Thymus (tissue), 11 donors: ENCODE data around the gene GALC. TPM values are rescaled to one million over a fixed set of nuclear protein-coding genes. Genes with fewer than 3 reads are reported as not detected.
A peak's percentile ranks its signal among the peaks of the same experiment; 100 is the strongest.

Experiments
- DNase-seq, 9 donors: peaks; one replicate each; pipeline ENCODE4 v3.0.0-alpha.2; 2013; ENCODE audit warnings: low spot score in 9 of 9, low read depth in 6 of 9, missing footprints in 1 of 9
- H3K27ac ChIP-seq, 2 donors: one replicate each; pipeline ENCODE4 v1.5.1; 2013; ENCODE audit warnings: control low read depth in 1 of 2, low read depth in 1 of 2, low read length in 1 of 2, mild to moderate bottlenecking in 1 of 2, moderate library complexity in 1 of 2
- H3K27me3 ChIP-seq, 2 donors: one replicate each; pipeline ENCODE4 v1.5.1; 2013; ENCODE audit warnings: low read length in 1 of 2; ENCODE audit not compliant: control insufficient read depth in 2 of 2, insufficient read depth in 1 of 2
- H3K36me3 ChIP-seq, 2 donors: one replicate each; pipeline ENCODE4 v1.5.1; 2013; ENCODE audit warnings: low read length in 1 of 2, mild to moderate bottlenecking in 1 of 2, moderate library complexity in 1 of 2; ENCODE audit not compliant: control insufficient read depth in 2 of 2, insufficient read depth in 2 of 2
- H3K4me1 ChIP-seq, 2 donors: one replicate each; pipeline ENCODE4 v1.5.1; 2013; ENCODE audit warnings: low read length in 2 of 2; ENCODE audit not compliant: control insufficient read depth in 2 of 2, insufficient read depth in 2 of 2
- H3K4me3 ChIP-seq, 2 donors: one replicate each; pipeline ENCODE4 v1.5.1; 2013; ENCODE audit warnings: low read length in 2 of 2, control low read depth in 1 of 2, mild to moderate bottlenecking in 1 of 2
- H3K9me3 ChIP-seq, 2 donors: one replicate each; pipeline ENCODE4 v1.5.1; 2013; ENCODE audit warnings: low read length in 1 of 2, mild to moderate bottlenecking in 1 of 2; ENCODE audit not compliant: control insufficient read depth in 2 of 2, insufficient read depth in 1 of 2
- WGBS: extraction: QIAGEN DNeasy Blood & Tissue Kit; methylation state at CpG from one replicate; pipeline ENCODE4 v1.1.7; 2013; 5-methylcytosine and 5-hydroxymethylcytosine counted together
- polyA plus RNA-seq: library from polyadenylated mRNA; stranded (reverse); fragments of 200-250 nt; gene quantifications from one replicate; pipeline ENCODE4 v1.2.3, GENCODE V29; 2013
- total RNA-seq: library from RNA; stranded (reverse); fragments of 120-200 nt; gene quantifications from one replicate; pipeline ENCODE4 v1.2.4, GENCODE V29; 2013
- donor health status: healthy.

Gene GALC
- total and polyA plus RNA-seq, 2 donors, result 12.5 to 14.4 TPM

DNA sequence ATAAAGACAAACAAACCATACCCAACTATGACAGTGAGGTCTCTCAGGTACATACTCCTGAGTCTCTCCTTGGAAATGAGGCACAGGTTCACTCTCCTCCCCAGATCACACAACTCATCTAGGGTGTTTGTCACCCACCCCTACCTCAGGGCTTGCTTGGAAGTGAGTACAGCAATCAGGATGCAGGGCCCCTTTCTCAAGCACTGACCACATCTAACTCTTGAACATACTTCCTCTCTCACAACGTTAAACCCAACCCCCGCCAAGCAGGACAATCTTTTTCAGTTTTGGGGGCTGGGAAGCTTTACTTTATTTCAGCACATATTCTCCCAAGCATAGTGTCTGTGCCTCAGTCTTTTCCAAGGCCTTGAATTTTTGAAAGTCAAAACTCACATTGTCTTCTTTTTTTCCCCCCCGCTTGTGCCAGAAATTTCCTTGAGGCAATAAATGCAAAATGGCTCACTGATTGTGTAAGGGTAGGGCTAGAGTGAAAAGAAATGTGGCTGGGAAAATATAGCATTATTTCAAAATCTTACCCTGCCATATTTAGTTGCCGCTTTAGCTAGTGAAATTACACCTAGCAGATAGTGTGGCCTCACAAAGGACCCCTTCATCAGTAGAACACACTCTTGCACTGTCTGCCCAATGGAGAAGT lies 9.6 kb upstream of the GALC start:
- H3K4me3 ChIP-seq, result no peak overlapping the region
- peak in 2 of 9 donors; percentile 43 to 64 for DNase-seq
- H3K27me3 ChIP-seq, result no peaks in the 10 kb centered on the region
- H3K4me1 ChIP-seq, result peaks cover 15 to 29% of the 10 kb centered on the region in 2 donors
- H3K36me3 ChIP-seq, result no peaks in the 10 kb centered on the region
- 56% methylated on average over 4 of the region's 4 CpGs for WGBS
- peak overlapping the region; percentile 46 to 63 for H3K27ac ChIP-seq
- peaks cover 0 to 2% of the 10 kb centered on the region in 2 donors for H3K9me3 ChIP-seq

DNA sequence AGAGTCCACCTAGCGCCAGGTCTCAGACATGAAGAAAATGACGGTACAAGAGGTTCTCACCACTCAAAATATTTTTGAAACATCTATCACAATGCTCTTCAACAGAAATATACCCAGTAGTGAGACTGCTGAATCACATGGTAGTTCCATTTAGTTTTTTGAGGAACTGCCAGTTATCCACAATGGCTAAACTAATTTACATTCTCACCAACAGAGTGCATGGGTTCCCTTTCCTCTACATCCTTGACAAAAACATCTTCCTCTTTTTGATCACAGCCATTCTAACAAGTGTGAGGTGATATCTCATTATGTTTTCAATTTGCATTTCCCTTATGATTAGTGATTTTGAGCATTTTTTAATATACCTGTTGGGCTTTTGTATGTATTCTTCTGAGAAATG lies 6.3 kb upstream of the GALC start:
- 93% methylated on average over 2 of the region's 2 CpGs for WGBS
- Histone ChIP-seq H3K27ac (peak overlapping the region in 1 of 2 donors; percentile 24), H3K9me3 (peaks cover 0 to 2% of the 10 kb centered on the region in 2 donors), H3K4me3 (no peak overlapping the region), H3K4me1 (peaks cover 11 to 34% of the 10 kb centered on the region in 2 donors), H3K36me3 (no peaks in the 10 kb centered on the region), H3K27me3 (no peaks in the 10 kb centered on the region)
- no peak for DNase-seq

- Histone ChIP-seq H3K36me3 (no peaks in the 10 kb centered on the region), H3K4me3 (no peak overlapping the region), H3K4me1 (peaks cover 12 to 37% of the 10 kb centered on the region in 2 donors), H3K27ac (no peak overlapping the region), H3K9me3 (peaks cover 0 to 2% of the 10 kb centered on the region in 2 donors), H3K27me3 (no peaks in the 10 kb centered on the region)
- DNase-seq, result no peak
Measured at GRCh38 chr14:87998482-87998881, 5.5 kb upstream of the GALC start.

DNA sequence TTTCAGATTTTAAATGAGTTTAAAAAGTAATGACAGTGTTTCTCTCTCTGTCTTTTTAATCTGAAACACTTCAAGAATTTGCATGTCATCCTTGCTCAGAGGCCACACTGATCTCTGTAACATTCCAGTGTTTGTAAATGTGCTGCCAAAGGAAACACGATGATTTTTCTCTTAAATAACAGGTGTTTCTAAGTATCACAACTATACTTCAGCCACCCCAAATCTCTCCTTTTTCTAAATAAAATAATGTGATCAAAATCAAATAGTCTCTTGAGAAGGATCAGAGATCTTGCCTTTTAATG lies 3.3 kb upstream of the GALC start:
- H3K27me3 ChIP-seq, result no peaks in the 10 kb centered on the region
- no peaks in the 10 kb centered on the region for H3K9me3 ChIP-seq
- no peak for DNase-seq
- no peaks in the 10 kb centered on the region for H3K36me3 ChIP-seq
- H3K4me3 ChIP-seq, result no peak overlapping the region
- H3K4me1 ChIP-seq, result peaks cover 12 to 32% of the 10 kb centered on the region in 2 donors
- 48% methylated on average over 1 of the region's 1 CpG for WGBS
- H3K27ac ChIP-seq, result peak overlapping the region in 1 of 2 donors; percentile 61

- Histone ChIP-seq H3K27me3 (no peaks in the 10 kb centered on the region), H3K4me1 (peaks cover 12 to 32% of the 10 kb centered on the region in 2 donors), H3K9me3 (no peaks in the 10 kb centered on the region), H3K36me3 (no peaks in the 10 kb centered on the region), H3K4me3 (no peak overlapping the region), H3K27ac (peak overlapping the region; percentile 31 to 61)
- DNase-seq, result peak in 1 of 9 donors; percentile 52
- 53% methylated on average over 6 of the region's 6 CpGs for WGBS
Measured at GRCh38 chr14:87995500-87996290, 2.7 kb upstream of the GALC start.

GRCh38 chr14:87994974-87995373 lies 2.0 kb upstream of the GALC start:
- H3K27ac ChIP-seq, result peak overlapping the region; percentile 31 to 61
- peak in 1 of 9 donors; percentile 44 for DNase-seq
- H3K36me3 ChIP-seq, result no peaks in the 10 kb centered on the region
- H3K4me1 ChIP-seq, result peaks cover 12 to 32% of the 10 kb centered on the region in 2 donors
- no peak overlapping the region for H3K4me3 ChIP-seq
- H3K27me3 ChIP-seq, result no peaks in the 10 kb centered on the region
- 94% methylated on average over 6 of the region's 6 CpGs for WGBS
- H3K9me3 ChIP-seq, result no peaks in the 10 kb centered on the region

- no peaks in the 10 kb centered on the region for H3K27me3 ChIP-seq
- WGBS, result 23% methylated on average over 20 of the region's 20 CpGs
- H3K4me1 ChIP-seq, result peaks cover 12 to 32% of the 10 kb centered on the region in 2 donors
- peak overlapping the region; percentile 92 to 98 for H3K27ac ChIP-seq
- DNase-seq, result peak in 2 of 9 donors; percentile 25 to 27
- H3K36me3 ChIP-seq, result no peaks in the 10 kb centered on the region
- peak overlapping the region; percentile 61 to 94 for H3K4me3 ChIP-seq
- no peaks in the 10 kb centered on the region for H3K9me3 ChIP-seq
Measured at GRCh38 chr14:87992346-87992717, 650 bp downstream of the GALC start.

DNA sequence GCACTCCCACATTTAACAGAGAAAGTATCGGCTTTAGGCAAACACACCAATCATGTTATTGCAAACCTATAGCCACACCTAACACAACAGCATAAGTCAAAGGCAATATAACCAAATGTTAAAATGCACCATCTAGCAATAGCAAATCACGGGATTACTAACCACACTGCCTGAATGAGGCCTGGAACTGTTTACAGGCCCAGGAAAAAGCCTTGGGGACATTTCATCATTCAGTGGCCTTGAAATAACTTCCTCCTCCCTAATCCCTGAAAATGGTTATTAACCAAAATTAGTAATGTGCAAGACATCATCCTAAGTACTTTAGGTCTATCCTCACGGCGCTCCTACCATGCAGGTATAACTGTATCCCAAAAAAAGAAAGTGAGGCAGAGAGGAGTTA lies 2.3 kb downstream of the GALC start:
- no peak overlapping the region for H3K27ac ChIP-seq
- H3K36me3 ChIP-seq, result peaks cover 0 to 7% of the 10 kb centered on the region in 2 donors
- DNase-seq, result no peak
- H3K9me3 ChIP-seq, result no peaks in the 10 kb centered on the region
- 96% methylated on average over 4 of the region's 4 CpGs for WGBS
- no peak overlapping the region for H3K4me3 ChIP-seq
- peaks cover 12 to 26% of the 10 kb centered on the region in 2 donors for H3K4me1 ChIP-seq
- no peaks in the 10 kb centered on the region for H3K27me3 ChIP-seq

DNA sequence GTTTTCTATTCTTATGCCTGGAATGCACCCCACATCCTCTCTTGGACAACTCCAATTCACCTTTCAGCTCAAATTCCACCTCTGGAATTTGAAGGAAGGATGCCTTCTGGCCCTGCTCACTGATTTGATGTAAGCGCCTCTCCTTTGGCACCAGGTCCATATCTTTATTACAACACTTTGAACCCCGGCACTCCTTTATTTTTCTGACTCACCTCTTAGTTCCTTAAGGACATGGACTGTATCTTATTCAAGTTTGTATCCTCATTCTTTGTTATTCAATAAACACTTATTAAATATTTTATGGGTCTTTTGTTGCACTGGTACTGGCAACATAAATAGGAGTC lies 3.1 kb downstream of the GALC start:
- H3K4me3 ChIP-seq, result no peak overlapping the region
- DNase-seq, result no peak
- H3K27ac ChIP-seq, result no peak overlapping the region
- H3K36me3 ChIP-seq, result peaks cover 0 to 7% of the 10 kb centered on the region in 2 donors
- 97% methylated on average over 2 of the region's 2 CpGs for WGBS
- no peaks in the 10 kb centered on the region for H3K9me3 ChIP-seq
- H3K4me1 ChIP-seq, result peaks cover 12 to 18% of the 10 kb centered on the region in 2 donors
- no peaks in the 10 kb centered on the region for H3K27me3 ChIP-seq
